GM19193 (cell line): ENCODE measurements around the gene CREBL2.

Experiments used
- POLR2A ChIP-seq: IDR thresholded peaks from 4 replicates; pipeline ENCODE4 v1.6.1; 2011; ENCODE audit not compliant: insufficient read depth, insufficient read length; ENCODE audit errors: extremely low read depth

CREBL2 gene

GRCh38 chr12:12587878-12588277 lies 23.8 kb upstream of the CREBL2 start:
- TF ChIP-seq POLR2A: no peak

GRCh38 chr12:12590961-12591360 lies 20.7 kb upstream of the CREBL2 start:
- TF ChIP-seq POLR2A: no peak

DNA sequence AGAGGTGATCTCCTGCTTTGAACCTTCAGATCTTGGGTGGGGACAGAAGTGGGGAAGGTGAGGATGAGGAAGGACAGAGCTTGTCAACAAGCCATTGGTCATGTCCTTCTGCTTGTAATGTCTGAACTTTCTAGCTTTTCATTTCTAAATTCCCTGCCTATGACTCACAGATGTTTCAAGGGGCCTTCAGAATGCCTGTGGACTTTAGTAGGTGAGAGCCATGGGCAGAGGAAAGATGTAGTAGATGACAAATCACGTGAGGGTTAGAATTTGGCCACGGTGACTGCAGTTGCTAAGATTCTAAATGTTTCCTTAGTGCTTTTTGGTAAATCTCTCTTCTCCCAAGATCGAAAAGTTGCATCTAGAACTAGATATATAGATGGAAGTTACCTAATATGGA lies 18.7 kb upstream of the CREBL2 start:
- no peak for TF ChIP-seq POLR2A

- no peak for TF ChIP-seq POLR2A
Measured at GRCh38 chr12:12598864-12599263, 12.8 kb upstream of the CREBL2 start.

DNA sequence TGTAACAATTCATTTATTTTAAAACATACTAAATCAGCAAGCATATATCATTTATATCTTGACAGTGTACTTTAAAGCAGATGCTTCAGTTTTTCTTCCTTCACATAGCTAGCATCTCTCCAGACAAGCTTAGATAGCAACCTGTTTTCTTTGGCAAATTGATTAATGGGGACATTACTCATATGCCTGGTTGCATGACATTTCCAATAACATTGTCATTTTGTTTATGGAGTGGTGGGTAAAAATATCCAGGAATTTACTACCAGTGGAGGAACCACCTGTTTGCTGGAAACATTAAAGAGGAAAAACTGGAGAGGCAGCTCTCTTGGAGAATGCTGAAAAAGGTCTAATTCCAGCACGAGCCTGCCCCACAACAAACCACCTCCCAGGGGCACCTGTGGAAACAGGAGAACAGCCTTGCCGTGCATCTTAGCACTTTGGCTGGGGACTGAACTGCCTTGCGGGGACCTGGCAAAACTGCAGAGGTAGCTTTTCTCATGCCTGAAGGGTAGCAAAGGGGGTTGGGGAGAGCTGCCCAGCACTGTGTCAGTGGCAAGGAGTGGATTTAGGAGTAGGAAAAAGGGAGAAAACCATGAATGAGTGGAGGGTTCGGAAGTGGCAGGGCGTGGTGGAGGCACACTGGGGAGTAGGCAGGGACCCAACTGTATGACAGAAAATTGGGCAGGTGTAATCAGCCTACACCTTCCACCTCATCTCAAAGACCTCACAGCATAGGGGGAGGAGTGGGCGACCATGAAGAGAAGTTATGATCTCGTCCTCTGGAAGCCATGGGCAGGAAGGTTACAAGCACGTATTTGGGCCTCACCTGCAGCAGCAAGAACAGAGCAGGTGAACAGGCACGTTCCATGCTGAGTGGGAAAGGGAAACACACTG lies 11.7 kb upstream of the CREBL2 start:
- TF ChIP-seq POLR2A: no peak

GRCh38 chr12:12600659-12601058 lies 11.0 kb upstream of the CREBL2 start:
- no peak for TF ChIP-seq POLR2A

GRCh38 chr12:12604740-12605139 lies 6.9 kb upstream of the CREBL2 start:
- TF ChIP-seq POLR2A: no peak

DNA sequence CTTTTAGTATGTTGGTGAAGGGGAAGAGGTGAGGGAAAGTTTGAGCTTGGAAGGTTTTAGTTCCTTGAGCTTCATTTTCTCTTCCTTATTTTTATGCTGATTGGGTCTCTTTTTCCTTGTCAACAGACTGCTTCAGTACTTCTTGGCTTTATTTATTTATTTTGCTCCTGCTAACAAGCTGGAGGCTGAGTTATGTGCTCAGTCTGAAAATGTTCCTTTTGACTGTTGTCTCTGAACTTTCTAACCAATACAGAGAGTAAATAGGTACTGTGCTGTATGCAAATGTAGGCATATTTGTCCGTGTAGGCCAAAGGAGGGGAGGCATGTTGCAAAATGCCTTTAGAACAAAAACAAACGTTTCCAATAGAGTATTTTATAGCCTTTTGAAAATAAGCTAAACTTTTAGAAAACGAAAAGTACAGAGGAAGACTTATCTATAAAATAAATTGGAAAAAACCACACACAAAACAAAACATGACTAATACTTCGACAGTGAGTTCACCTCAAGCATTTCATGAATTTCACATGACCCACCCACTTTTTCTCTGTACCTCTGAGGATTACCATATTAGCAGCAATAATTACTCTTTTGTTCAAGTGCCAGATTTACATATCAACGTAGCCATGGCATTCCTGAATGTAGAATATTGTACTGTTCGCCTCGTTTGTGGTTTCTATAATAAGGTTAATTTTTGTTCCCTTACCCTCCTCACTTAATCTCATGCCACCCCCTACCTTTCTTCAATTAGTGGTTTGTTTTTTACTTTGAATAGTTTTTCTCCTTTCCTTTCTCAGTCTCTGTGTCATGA lies 4.7 kb upstream of the CREBL2 start:
- no peak for TF ChIP-seq POLR2A

DNA sequence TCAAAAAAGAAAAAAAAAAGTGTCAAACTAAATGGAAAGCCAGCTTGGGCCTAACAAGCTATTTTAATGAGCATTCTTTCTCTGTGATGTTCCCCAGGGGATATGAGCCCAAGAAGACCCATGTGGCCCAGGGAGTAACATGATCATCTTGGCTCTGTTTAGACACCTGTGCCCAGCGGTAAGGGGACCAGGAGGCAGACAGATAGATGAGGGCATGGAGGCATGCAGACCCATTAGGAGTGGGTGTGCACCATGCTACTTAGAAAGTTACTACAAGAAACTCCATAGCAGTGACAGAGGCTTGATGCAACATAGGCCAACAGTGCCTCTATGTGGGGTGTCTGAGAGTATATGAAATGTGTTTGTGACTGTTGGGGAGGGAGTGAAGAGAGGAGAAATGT lies 3.1 kb upstream of the CREBL2 start:
- no peak for TF ChIP-seq POLR2A

DNA sequence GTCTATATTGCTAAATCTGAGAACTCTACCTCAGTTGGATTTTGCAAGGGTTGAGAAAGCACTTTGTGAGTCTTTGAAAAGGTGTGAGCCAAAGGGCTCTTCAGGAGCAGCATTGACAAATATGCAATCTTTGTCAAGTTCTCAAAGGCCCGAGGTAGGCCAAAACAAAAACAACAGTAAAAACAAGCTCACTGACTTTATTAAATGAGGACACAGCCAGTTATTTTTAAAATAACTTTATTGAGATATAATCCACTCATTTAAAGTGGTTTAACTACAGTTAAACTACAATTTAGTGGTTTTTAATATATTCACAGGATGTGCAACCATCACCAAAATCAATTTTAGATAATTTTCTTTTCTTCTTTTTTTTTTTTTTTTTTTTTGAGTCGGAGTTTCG lies 2.0 kb upstream of the CREBL2 start:
- TF ChIP-seq POLR2A: no peak

GRCh38 chr12:12610711-12611110 lies 965 bp upstream of the CREBL2 start:
- TF ChIP-seq POLR2A: no peak

GRCh38 chr12:12612358-12612757 lies 682 bp downstream of the CREBL2 start:
- no peak for TF ChIP-seq POLR2A

DNA sequence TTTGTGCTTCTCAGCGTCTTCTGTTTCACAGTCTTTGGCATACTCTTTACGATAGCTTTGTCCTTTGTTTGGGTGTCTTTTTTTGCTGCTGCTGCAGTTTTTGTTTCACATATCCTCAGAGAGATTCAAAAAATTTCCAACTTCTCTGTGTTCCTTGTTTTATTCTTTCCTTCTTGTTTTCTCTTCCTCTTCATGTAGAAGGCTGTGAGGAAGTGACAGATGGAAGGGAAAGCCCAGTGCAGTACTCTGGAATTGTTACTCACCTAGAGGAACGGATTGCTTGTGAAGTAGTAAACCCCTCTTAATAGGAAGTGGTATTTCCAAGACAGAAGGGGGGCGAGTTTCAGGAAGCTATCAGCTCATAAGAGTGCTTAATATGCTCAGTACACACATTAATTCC lies 1.7 kb downstream of the CREBL2 start:
- TF ChIP-seq POLR2A: no peak

DNA sequence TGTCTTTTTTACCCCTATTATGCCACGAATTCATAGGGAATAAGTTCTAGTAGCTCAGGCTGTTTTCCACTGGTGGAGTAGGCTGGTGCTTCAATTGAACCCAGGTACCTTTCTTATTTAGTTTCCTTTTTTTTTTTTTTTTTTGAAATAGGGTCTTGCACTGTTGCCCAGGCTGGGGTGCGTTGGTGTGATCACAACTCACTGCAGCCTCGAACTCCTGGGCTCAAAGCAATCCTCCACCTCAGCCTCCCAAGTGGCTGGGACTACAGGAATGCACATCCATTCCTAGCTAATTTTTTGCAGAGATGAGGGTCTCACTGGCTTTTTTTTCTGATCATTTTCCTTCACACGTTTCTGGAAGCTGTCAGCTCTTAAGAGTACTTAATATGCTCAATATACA lies 2.7 kb downstream of the CREBL2 start:
- no peak for TF ChIP-seq POLR2A

GRCh38 chr12:12616512-12617310 lies 5.0 kb downstream of the CREBL2 start:
- no peak for TF ChIP-seq POLR2A
